MG63 (cell line): ENCODE data around the gene WDFY4. TPM values are rescaled to one million over a fixed set of nuclear protein-coding genes. Genes with fewer than 3 reads are reported as not detected.

Experiments
- DNase-seq: peaks from one replicate; pipeline ENCODE4 v3.0.0-alpha.2; 2020
- H3K27me3 ChIP-seq: fragments of 250-450 bp; sonication (Bioruptor Pico); 2 replicates; pipeline ENCODE4 v1.5.1; 2020; ENCODE audit warnings: mild to moderate bottlenecking, moderate library complexity
- H3K36me3 ChIP-seq: fragments of 250-450 bp; sonication (Bioruptor Pico); 2 replicates; pipeline ENCODE4 v1.5.1; 2020; ENCODE audit warnings: mild to moderate bottlenecking, moderate library complexity
- H3K4me3 ChIP-seq: fragments of 250-450 bp; sonication (Bioruptor Pico); 2 replicates; pipeline ENCODE4 v1.5.1; 2020; ENCODE audit warnings: mild to moderate bottlenecking, moderate library complexity
- H3K9me3 ChIP-seq: fragments of 250-450 bp; sonication (Bioruptor Pico); 2 replicates; pipeline ENCODE4 v1.5.1; 2020; ENCODE audit warnings: mild to moderate bottlenecking, moderate library complexity
- total RNA-seq: library from RNA; depleted of rRNA; stranded (reverse); fragments of >200 nt; shearing (Covaris generic); gene quantifications from 2 replicates; pipeline ENCODE4 v1.2.3, GENCODE V29; 2014; ENCODE audit warnings: low replicate concordance

Gene WDFY4
- total RNA-seq, 1 experiment from 2014 or later = 0.63 TPM

- no peak for DNase-seq
- no peaks in the 10 kb centered on the region for H3K36me3 ChIP-seq
- no peak overlapping the region for H3K4me3 ChIP-seq
- H3K9me3 ChIP-seq = no peaks in the 10 kb centered on the region
- 0 out of 2 replicates have a peak, but pooled peaks cover 2% of the 10 kb centered on the region for H3K27me3 ChIP-seq
These were observed 172.2 kb downstream of the WDFY4 start for GRCh38 chr10:48856855-48857254.

- Histone ChIP-seq H3K4me3 (no peak overlapping the region), H3K27me3 (no peaks in the 10 kb centered on the region), H3K36me3 (no peaks in the 10 kb centered on the region), H3K9me3 (no peaks in the 10 kb centered on the region)
- DNase-seq = no peak
These were observed 187.6 kb downstream of the WDFY4 start for GRCh38 chr10:48872234-48872633.

GRCh38 chr10:48878091-48878490, 193.4 kb downstream of the WDFY4 start:
- no peaks in the 10 kb centered on the region for H3K9me3 ChIP-seq
- H3K4me3 ChIP-seq = no peak overlapping the region
- H3K36me3 ChIP-seq = no peaks in the 10 kb centered on the region
- H3K27me3 ChIP-seq = no peaks in the 10 kb centered on the region
- no peak for DNase-seq

GRCh38 chr10:48879451-48879850, 194.8 kb downstream of the WDFY4 start:
- H3K36me3 ChIP-seq = no peaks in the 10 kb centered on the region
- DNase-seq = no peak

GRCh38 chr10:48880016-48880705, 195.5 kb downstream of the WDFY4 start:
- no peak overlapping the region for H3K4me3 ChIP-seq
- no peaks in the 10 kb centered on the region for H3K9me3 ChIP-seq
- no peak for DNase-seq
- H3K36me3 ChIP-seq = no peaks in the 10 kb centered on the region
- H3K27me3 ChIP-seq = no peaks in the 10 kb centered on the region

More at GRCh38 chr10:48879451-48879850, 194.8 kb downstream of the WDFY4 start:
- Histone ChIP-seq H3K9me3 (no peaks in the 10 kb centered on the region), H3K27me3 (no peaks in the 10 kb centered on the region), H3K4me3 (no peak overlapping the region)

- no peaks in the 10 kb centered on the region for H3K9me3 ChIP-seq
- DNase-seq = no peak
- H3K36me3 ChIP-seq = no peaks in the 10 kb centered on the region
- no peaks in the 10 kb centered on the region for H3K27me3 ChIP-seq
- H3K4me3 ChIP-seq = no peak overlapping the region
These were observed 197.3 kb downstream of the WDFY4 start for GRCh38 chr10:48881937-48882336.

- no peak for DNase-seq
- H3K27me3 ChIP-seq = no peaks in the 10 kb centered on the region
- H3K9me3 ChIP-seq = no peaks in the 10 kb centered on the region
- H3K36me3 ChIP-seq = no peaks in the 10 kb centered on the region
- no peak overlapping the region for H3K4me3 ChIP-seq
These were observed 198.2 kb downstream of the WDFY4 start for GRCh38 chr10:48882881-48883280.

- no peaks in the 10 kb centered on the region for H3K9me3 ChIP-seq
- H3K27me3 ChIP-seq = no peaks in the 10 kb centered on the region
- no peak overlapping the region for H3K4me3 ChIP-seq
- no peak for DNase-seq
- no peaks in the 10 kb centered on the region for H3K36me3 ChIP-seq
These were observed 199.0 kb downstream of the WDFY4 start for GRCh38 chr10:48883701-48884100.

GRCh38 chr10:48884179-48885045, 199.7 kb downstream of the WDFY4 start:
- H3K36me3 ChIP-seq = no peaks in the 10 kb centered on the region
- DNase-seq = no peak
- no peaks in the 10 kb centered on the region for H3K9me3 ChIP-seq
- H3K4me3 ChIP-seq = no peak overlapping the region
- no peaks in the 10 kb centered on the region for H3K27me3 ChIP-seq

- Histone ChIP-seq H3K4me3 (no peak overlapping the region), H3K9me3 (no peaks in the 10 kb centered on the region), H3K36me3 (no peaks in the 10 kb centered on the region), H3K27me3 (no peaks in the 10 kb centered on the region)
- no peak for DNase-seq
These were observed 200.7 kb downstream of the WDFY4 start for GRCh38 chr10:48885376-48885775.

GRCh38 chr10:48887982-48888381, 203.3 kb downstream of the WDFY4 start:
- no peaks in the 10 kb centered on the region for H3K27me3 ChIP-seq
- no peaks in the 10 kb centered on the region for H3K36me3 ChIP-seq
- DNase-seq = no peak
- H3K9me3 ChIP-seq = no peaks in the 10 kb centered on the region
- no peak overlapping the region for H3K4me3 ChIP-seq

- Histone ChIP-seq H3K27me3 (no peaks in the 10 kb centered on the region), H3K36me3 (no peaks in the 10 kb centered on the region), H3K4me3 (no peak overlapping the region), H3K9me3 (no peaks in the 10 kb centered on the region)
- peak; percentile 72 for DNase-seq
These were observed 206.5 kb downstream of the WDFY4 start for GRCh38 chr10:48890888-48891850.

- no peaks in the 10 kb centered on the region for H3K36me3 ChIP-seq
- DNase-seq = peak; percentile 58
- no peak overlapping the region for H3K4me3 ChIP-seq
- H3K27me3 ChIP-seq = no peaks in the 10 kb centered on the region
- no peaks in the 10 kb centered on the region for H3K9me3 ChIP-seq
These were observed 210.5 kb downstream of the WDFY4 start for GRCh38 chr10:48894911-48895802.

GRCh38 chr10:48895803-48896195, 211.1 kb downstream of the WDFY4 start:
- DNase-seq = no peak
- no peaks in the 10 kb centered on the region for H3K27me3 ChIP-seq
- H3K9me3 ChIP-seq = no peaks in the 10 kb centered on the region
- no peak overlapping the region for H3K4me3 ChIP-seq
- H3K36me3 ChIP-seq = no peaks in the 10 kb centered on the region

- H3K27me3 ChIP-seq = no peaks in the 10 kb centered on the region
- peak; percentile 77 for DNase-seq
These were observed 212.2 kb downstream of the WDFY4 start for GRCh38 chr10:48896756-48897440.

More at GRCh38 chr10:48896756-48897440, 212.2 kb downstream of the WDFY4 start:
- Histone ChIP-seq H3K4me3 (no peak overlapping the region), H3K36me3 (no peaks in the 10 kb centered on the region), H3K9me3 (no peaks in the 10 kb centered on the region)
